ENCODE measurements around the gene OR51E2. TPM values are rescaled to one million over a fixed set of nuclear protein-coding genes. Genes with fewer than 3 reads are reported as not detected.

Gene OR51E2
- total and polyA plus RNA-seq, 2 donors (not counting 1 experiment from before 2014, with no cell fraction given), result not detected

Other genes starting within 250 kb of the OR51E2 start
- gene OR52K2, start 248.6 kb downstream of the OR51E2 start, total RNA-seq, result not detected in 2 replicates
- gene OR52K2, start 248.6 kb downstream of the OR51E2 start, polyA plus RNA-seq, result not detected in 2 replicates
- not detected in 2 replicates for gene OR52K1, start 215.2 kb downstream of the OR51E2 start, total RNA-seq
- gene OR52K1, start 215.2 kb downstream of the OR51E2 start, polyA plus RNA-seq, result not detected in 2 replicates
- not detected in 2 replicates for gene OR52M1, start 152.7 kb downstream of the OR51E2 start, total RNA-seq
- not detected in 2 replicates for gene OR52M1, start 152.7 kb downstream of the OR51E2 start, polyA plus RNA-seq
- gene OR52I2, start 116.1 kb downstream of the OR51E2 start, total RNA-seq, result not detected in 2 replicates
- not detected in 2 replicates for gene OR52I2, start 116.1 kb downstream of the OR51E2 start, polyA plus RNA-seq
- gene OR52I1, start 103.8 kb downstream of the OR51E2 start, total RNA-seq, result not detected in 2 replicates
- gene OR52I1, start 103.8 kb downstream of the OR51E2 start, polyA plus RNA-seq, result not detected in 2 replicates
- 19.8 and 21.7 TPM in 2 replicates for gene TRIM68, start 89.6 kb downstream of the OR51E2 start, total RNA-seq
- 5.6 and 7.6 TPM in 2 replicates for gene TRIM68, start 89.6 kb downstream of the OR51E2 start, polyA plus RNA-seq
- not detected in 2 replicates for gene OR51D1, start 60.4 kb downstream of the OR51E2 start, total RNA-seq
- not detected in 2 replicates for gene OR51D1, start 60.4 kb downstream of the OR51E2 start, polyA plus RNA-seq
- gene OR51E1, start 53.9 kb downstream of the OR51E2 start, total RNA-seq, result not detected in 2 replicates
- not detected in 2 replicates for gene OR51E1, start 53.9 kb downstream of the OR51E2 start, polyA plus RNA-seq
- gene MMP26, start 6.9 kb upstream of the OR51E2 start, total RNA-seq, result not detected in 2 replicates
- gene MMP26, start 6.9 kb upstream of the OR51E2 start, polyA plus RNA-seq, result not detected in 2 replicates
- not detected in 2 replicates for gene OR51F1, start 72.1 kb upstream of the OR51E2 start, total RNA-seq
- not detected in 2 replicates for gene OR51F1, start 72.1 kb upstream of the OR51E2 start, polyA plus RNA-seq
- gene OR52R1, start 106.5 kb upstream of the OR51E2 start, total RNA-seq, result not detected in 2 replicates
- not detected in 2 replicates for gene OR52R1, start 106.5 kb upstream of the OR51E2 start, polyA plus RNA-seq
- gene OR51F2, start 123.5 kb upstream of the OR51E2 start, total RNA-seq, result not detected in 2 replicates
- not detected in 2 replicates for gene OR51F2, start 123.5 kb upstream of the OR51E2 start, polyA plus RNA-seq
- gene OR51S1, start 151.4 kb upstream of the OR51E2 start, total RNA-seq, result not detected in 2 replicates
- not detected in 2 replicates for gene OR51S1, start 151.4 kb upstream of the OR51E2 start, polyA plus RNA-seq
- gene OR51T1, start 184.0 kb upstream of the OR51E2 start, total RNA-seq, result not detected in 2 replicates
- not detected in 2 replicates for gene OR51T1, start 184.0 kb upstream of the OR51E2 start, polyA plus RNA-seq
- not detected in 2 replicates for gene OR51A7, start 205.9 kb upstream of the OR51E2 start, total RNA-seq
- gene OR51A7, start 205.9 kb upstream of the OR51E2 start, polyA plus RNA-seq, result not detected in 2 replicates
- not detected in 2 replicates for gene OR51G2, start 221.5 kb upstream of the OR51E2 start, total RNA-seq
- gene OR51G2, start 221.5 kb upstream of the OR51E2 start, polyA plus RNA-seq, result not detected in 2 replicates
- not detected in 2 replicates for gene OR51G1, start 226.5 kb upstream of the OR51E2 start, total RNA-seq
- gene OR51G1, start 226.5 kb upstream of the OR51E2 start, polyA plus RNA-seq, result not detected in 2 replicates
- not detected in 2 replicates for gene OR51A4, start 249.8 kb upstream of the OR51E2 start, total RNA-seq
- not detected in 2 replicates for gene OR51A4, start 249.8 kb upstream of the OR51E2 start, polyA plus RNA-seq